HEK293T (cell line): ENCODE measurements around the gene ZBTB9.
"Not testable (repeated sequence)": the region's sequence is repeated elsewhere in the genome, so short reads cannot be mapped to it uniquely, and the experiment has no call there.

Experiments
- CTCF ChIA-PET: fragments of 350-600 bp; formaldehyde crosslinking; extraction: SDS; loops from one replicate; lab custom pipeline; 2021; ENCODE audit warnings: antibody characterized with exemption, inconsistent platforms; lab: Yijun Ruan, JAX
- POLR2A ChIA-PET: fragments of 350-600 bp; formaldehyde crosslinking; extraction: SDS; loops from one replicate; lab custom pipeline; 2020; ENCODE audit warnings: antibody characterized with exemption, inconsistent platforms; lab: Yijun Ruan, JAX
- DNase-seq: peaks from one replicate; pipeline ENCODE4 v3.0.0; 2012; ENCODE audit warnings: mixed read lengths; ENCODE audit errors: extremely low spot score
- ARNT ChIP-seq: fragments of 450-650 bp; IDR thresholded peaks from 2 replicates; pipeline ENCODE4 v1.6.1; 2017; ENCODE audit warnings: mild to moderate bottlenecking
- BHLHE40 ChIP-seq: fragments of 450-650 bp; IDR thresholded peaks from 2 replicates; pipeline ENCODE4 v1.6.1; 2016; ENCODE audit warnings: mild to moderate bottlenecking, moderate library complexity, borderline replicate concordance
- CTBP1 ChIP-seq: fragments of 450-650 bp; IDR thresholded peaks from 2 replicates; pipeline ENCODE4 v1.6.1; 2016; ENCODE audit warnings: borderline replicate concordance
- ELF4 ChIP-seq: fragments of 450-650 bp; IDR thresholded peaks from 2 replicates; pipeline ENCODE4 v1.6.1; 2017; ENCODE audit warnings: antibody characterized with exemption
- FOXA1 ChIP-seq: fragments of 450-650 bp; IDR thresholded peaks from 2 replicates; pipeline ENCODE4 v1.6.1; 2016; ENCODE audit warnings: mild to moderate bottlenecking
- FOXK2 ChIP-seq: fragments of 450-650 bp; IDR thresholded peaks from 2 replicates; pipeline ENCODE4 v1.6.1; 2016; ENCODE audit warnings: mild to moderate bottlenecking
- FOXM1 ChIP-seq: fragments of 450-650 bp; IDR thresholded peaks from 2 replicates; pipeline ENCODE4 v1.6.1; 2017; ENCODE audit warnings: mild to moderate bottlenecking, borderline replicate concordance
- HDGF ChIP-seq: fragments of 450-650 bp; IDR thresholded peaks from 2 replicates; pipeline ENCODE4 v1.6.1; 2017; ENCODE audit warnings: antibody characterized with exemption, borderline replicate concordance
- L3MBTL2 ChIP-seq: fragments of 450-650 bp; conservative IDR thresholded peaks from 2 replicates; pipeline ENCODE4 v1.6.1; 2016; ENCODE audit warnings: mild to moderate bottlenecking
- LEF1 ChIP-seq: fragments of 450-650 bp; IDR thresholded peaks from 2 replicates; pipeline ENCODE4 v1.6.1; 2017; ENCODE audit warnings: mild to moderate bottlenecking, borderline replicate concordance
- NFRKB ChIP-seq: fragments of 450-650 bp; IDR thresholded peaks from 2 replicates; pipeline ENCODE4 v1.6.1; 2016; ENCODE audit warnings: mild to moderate bottlenecking, moderate library complexity
- PKNOX1 ChIP-seq: fragments of 450-650 bp; IDR thresholded peaks from 2 replicates; pipeline ENCODE4 v1.6.1; 2016
- SP1 ChIP-seq: fragments of 450-650 bp; IDR thresholded peaks from 2 replicates; pipeline ENCODE4 v1.6.1; 2017
- SUZ12 ChIP-seq: fragments of 450-650 bp; IDR thresholded peaks from 2 replicates; pipeline ENCODE4 v1.6.1; 2016; ENCODE audit warnings: mild to moderate bottlenecking
- TARDBP ChIP-seq: fragments of 450-650 bp; IDR thresholded peaks from 2 replicates; pipeline ENCODE4 v1.6.1; 2016
- ZNF384 ChIP-seq: fragments of 450-650 bp; IDR thresholded peaks from 2 replicates; pipeline ENCODE4 v1.6.1; 2016

Gene ZBTB9

GRCh38 chr6:33469661-33470060, 15.3 kb downstream of the ZBTB9 start:
- TF ChIP-seq ZNF384: no peak
- no peak for TF ChIP-seq CTBP1
- no peak for TF ChIP-seq FOXK2
- TF ChIP-seq SP1: no peak
- TF ChIP-seq TARDBP: no peak
- no peak for TF ChIP-seq BHLHE40
- no peak for TF ChIP-seq FOXA1
- CTCF ChIA-PET: no interaction called here
- no peak for DNase-seq
- POLR2A ChIA-PET: interaction anchor here (0.7 to 1.3 kb wide), 2 partner anchors 15 to 48 kb away, joined by 3 to 4 read pairs; partner anchors contain the start of gene ZBTB9

GRCh38 chr6:33477864-33478263, 23.5 kb downstream of the ZBTB9 start:
- no peak for TF ChIP-seq TARDBP
- CTCF ChIA-PET: no interaction called here
- no peak for DNase-seq
- POLR2A ChIA-PET: no interaction called here

- CTCF ChIA-PET: no interaction called here
These were observed 26.8 kb downstream of the ZBTB9 start for GRCh38 chr6:33481192-33481591.

GRCh38 chr6:33482620-33483019, 28.2 kb downstream of the ZBTB9 start:
- CTCF ChIA-PET, POLR2A ChIA-PET: not testable (repeated sequence)

More at GRCh38 chr6:33481192-33481591, 26.8 kb downstream of the ZBTB9 start:
- TF ChIP-seq PKNOX1 (no peak), FOXK2 (no peak), ELF4 (no peak), CTBP1 (no peak), HDGF (no peak), FOXM1 (no peak), FOXA1 (no peak), LEF1 (no peak), ARNT (no peak), ZNF384 (no peak), SUZ12 (no peak)
- POLR2A ChIA-PET: no interaction called here
- no peak for DNase-seq

GRCh38 chr6:33483678-33484077, 29.3 kb downstream of the ZBTB9 start:
- no peak for TF ChIP-seq PKNOX1
- TF ChIP-seq CTBP1: no peak
- TF ChIP-seq TARDBP: no peak
- TF ChIP-seq FOXM1: no peak
- no peak for TF ChIP-seq SP1
- no peak for TF ChIP-seq LEF1
- no peak for TF ChIP-seq NFRKB
- ChIA-PET POLR2A (no interaction called here), CTCF (no interaction called here)
- no peak for DNase-seq

More at GRCh38 chr6:33482620-33483019, 28.2 kb downstream of the ZBTB9 start:
- not testable (repeated sequence) for DNase-seq

- CTCF ChIA-PET, DNase-seq, POLR2A ChIA-PET: not testable (repeated sequence)
These were observed 30.4 kb downstream of the ZBTB9 start for GRCh38 chr6:33484673-33485262.

GRCh38 chr6:33485680-33486079, 31.3 kb downstream of the ZBTB9 start:
- DNase-seq, CTCF ChIA-PET, POLR2A ChIA-PET: not testable (repeated sequence)

- CTCF ChIA-PET: no interaction called here
- POLR2A ChIA-PET: no interaction called here
- no peak for DNase-seq
- no peak for TF ChIP-seq BHLHE40
- TF ChIP-seq L3MBTL2: no peak
- TF ChIP-seq TARDBP: no peak
- TF ChIP-seq FOXK2: no peak
- TF ChIP-seq FOXA1: no peak
These were observed 34.0 kb downstream of the ZBTB9 start for GRCh38 chr6:33488339-33488738.

- ChIA-PET CTCF (interaction anchor here (1.0 kb wide), 1 partner anchor 10 kb away, joined by 4 read pairs; no protein-coding TSS in a partner anchor), POLR2A (interaction anchor here (0.9 to 1.2 kb wide), 2 partner anchors 36 to 72 kb away, joined by 3 read pairs; partner anchors contain the start of genes CUTA and ZBTB9)
- TF ChIP-seq LEF1 (no peak), NFRKB (no peak), SP1 (no peak), ELF4 (no peak), FOXA1 (no peak), TARDBP (no peak), L3MBTL2 (no peak), HDGF (no peak), SUZ12 (no peak), FOXK2 (no peak), BHLHE40 (no peak), CTBP1 (no peak), ARNT (no peak), ZNF384 (no peak), PKNOX1 (no peak), FOXM1 (no peak)
- no peak for DNase-seq
These were observed 35.8 kb downstream of the ZBTB9 start for GRCh38 chr6:33490198-33490597.
